HEK293T (cell line): ENCODE measurements around the gene ELMO3.

Experiments used
- FOXK2 ChIP-seq: fragments of 450-650 bp; IDR thresholded peaks from 2 replicates; pipeline ENCODE4 v1.6.1; 2016; ENCODE audit warnings: mild to moderate bottlenecking
- NFRKB ChIP-seq: fragments of 450-650 bp; IDR thresholded peaks from 2 replicates; pipeline ENCODE4 v1.6.1; 2016; ENCODE audit warnings: mild to moderate bottlenecking, moderate library complexity
- SP1 ChIP-seq: fragments of 450-650 bp; IDR thresholded peaks from 2 replicates; pipeline ENCODE4 v1.6.1; 2017
- SUZ12 ChIP-seq: fragments of 450-650 bp; IDR thresholded peaks from 2 replicates; pipeline ENCODE4 v1.6.1; 2016; ENCODE audit warnings: mild to moderate bottlenecking

- TF ChIP-seq SP1 (no peak), NFRKB (no peak), SUZ12 (no peak), FOXK2 (no peak)
Measured at GRCh38 chr16:67177743-67178699, 20.9 kb upstream of the ELMO3 start.
